Caco-2 (cell line): ENCODE measurements around the gene CBX7. TPM values are rescaled to one million over a fixed set of nuclear protein-coding genes. Genes with fewer than 3 reads are reported as not detected.

ENCODE experiments used
- BruUV-seq: library from RNA; stranded (reverse); fragments of 400-500 nt; replicated peaks from 2 replicates; lab custom pipeline; 2021; lab: Mats Ljungman, UMichigan
- CTCF ChIA-PET: fragments of 300-600 bp; sonication (Branson Sonifier 250); formaldehyde crosslinking; loops from one replicate; lab custom pipeline; 2022; ENCODE audit warnings: antibody characterized with exemption; lab: Charles Lee
- POLR2A ChIA-PET: fragments of 300-600 bp; sonication (Branson Sonifier 250); formaldehyde crosslinking; loops from one replicate; lab custom pipeline; 2022; ENCODE audit warnings: antibody characterized with exemption; lab: Charles Lee
- DNase-seq, 2 experiments: peaks; one replicate each; pipeline versions ENCODE4 v3.0.0 to v3.0.0-alpha.2; 2020 to 2022
- H3K27me3 ChIP-seq: replicated peaks from 2 replicates; pipeline ENCODE4 v1.6.0; 2011; ENCODE audit warnings: low read length; ENCODE audit not compliant: control insufficient read depth, insufficient read depth
- H3K36me3 ChIP-seq: 2 replicates; pipeline ENCODE4 v1.5.1; 2011; ENCODE audit warnings: low read length; ENCODE audit not compliant: control insufficient read depth, insufficient read depth
- H3K4me1 ChIP-seq: fragments of 250-450 bp; sonication (Bioruptor Pico); 2 replicates; pipeline ENCODE4 v1.5.1; 2020; ENCODE audit warnings: mild to moderate bottlenecking
- H3K4me3 ChIP-seq: 2 replicates; pipeline ENCODE4 v1.5.1; 2011; ENCODE audit warnings: low read depth, mild to moderate bottlenecking, control low read depth, low read length
- H3K9me3 ChIP-seq: fragments of 250-450 bp; sonication (Bioruptor Pico); 2 replicates; pipeline ENCODE4 v1.5.1; 2020; ENCODE audit warnings: mild to moderate bottlenecking, moderate library complexity
- H3K27ac Mint-ChIP-seq: one replicate; pipeline ENCODE4 v1.8.0; 2022; ENCODE audit warnings: mixed read lengths; ENCODE audit not compliant: unreplicated experiment
- H3K27me3 Mint-ChIP-seq: one replicate; pipeline ENCODE4 v1.8.0; 2022; ENCODE audit warnings: mixed read lengths; ENCODE audit not compliant: insufficient read depth, unreplicated experiment
- H3K36me3 Mint-ChIP-seq: one replicate; pipeline ENCODE4 v1.8.0; 2022; ENCODE audit warnings: mild to moderate bottlenecking, mixed read lengths; ENCODE audit not compliant: insufficient read depth, unreplicated experiment
- H3K4me1 Mint-ChIP-seq: one replicate; pipeline ENCODE4 v1.8.0; 2022; ENCODE audit warnings: low read depth, mixed read lengths; ENCODE audit not compliant: unreplicated experiment
- H3K4me3 Mint-ChIP-seq: one replicate; pipeline ENCODE4 v1.8.0; 2022; ENCODE audit warnings: mild to moderate bottlenecking, moderate library complexity, mixed read lengths; ENCODE audit not compliant: unreplicated experiment
- H3K9me3 Mint-ChIP-seq: one replicate; pipeline ENCODE4 v1.8.0; 2022; ENCODE audit warnings: mixed read lengths; ENCODE audit not compliant: unreplicated experiment
- intact Hi-C: fragments of 100-400 bp; cut with micrococcal nuclease; formaldehyde crosslinking; loops from one replicate; pipeline ENCODE4 v1.10.0; 2022; ENCODE audit not compliant: unreplicated experiment
- total RNA-seq: library from RNA; stranded (reverse); gene quantifications from 2 replicates; pipeline ENCODE4 v1.2.3, GENCODE V29; 2022
- TF ChIP-seq, protein P1 (sequence below), 2 experiments: fragments of 200-600 bp in 1 of 2; IDR thresholded peaks; 1 replicate in 1 of 2; 2 replicates in 1 of 2; pipeline versions ENCODE4 v1.5.1 to v1.8.0; 2011 to 2022; ENCODE audit warnings: antibody characterized with exemption in 1 of 2, control low read depth in 1 of 2, inconsistent platforms in 1 of 2, low read depth in 1 of 2, low read length in 1 of 2, mild to moderate bottlenecking in 1 of 2, moderate library complexity in 1 of 2; ENCODE audit not compliant: insufficient read depth in 1 of 2, severe bottlenecking in 1 of 2, unreplicated experiment in 1 of 2

Gene CBX7
- total RNA-seq, 1 experiment from 2014 or later = 4.4 TPM

DNA sequence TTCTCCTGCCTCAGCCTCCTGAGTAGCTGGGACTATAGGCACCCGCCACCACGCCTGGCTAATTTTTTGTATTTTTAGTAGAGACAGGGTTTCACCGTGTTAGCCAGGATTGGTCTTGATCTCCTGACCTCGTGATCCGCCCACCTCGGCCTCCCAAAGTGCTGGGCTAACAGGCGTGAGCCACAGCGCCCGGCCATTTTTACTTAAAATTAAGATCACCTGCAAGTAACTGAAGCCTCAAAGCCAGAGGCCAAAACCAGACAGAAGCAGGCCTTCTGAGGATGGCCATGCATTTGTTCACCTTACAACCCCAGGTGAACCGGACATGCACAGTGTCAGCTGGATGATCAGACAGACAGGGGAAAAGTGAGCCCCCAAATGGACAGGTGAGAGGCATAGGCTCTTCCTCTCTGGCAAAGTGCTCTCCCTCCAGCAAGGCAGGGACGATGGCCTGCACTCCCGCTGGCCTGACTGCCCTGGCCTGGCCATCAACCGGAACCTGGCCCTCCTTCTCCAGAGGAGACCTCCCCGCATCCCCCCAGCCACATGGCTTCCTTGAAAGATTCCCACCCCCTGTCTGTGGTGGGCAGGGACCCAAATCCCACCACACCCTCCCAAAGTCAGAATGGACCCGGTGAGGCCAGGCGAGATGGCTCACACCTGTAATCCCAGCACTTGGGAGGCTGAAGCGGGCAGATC, 29.6 kb downstream of the CBX7 start:
- Histone ChIP-seq H3K27me3 (no peaks in the 10 kb centered on the region), H3K36me3 (no peaks in the 10 kb centered on the region), H3K4me3 (no peak overlapping the region), H3K4me1 (no peaks in the 10 kb centered on the region), H3K9me3 (no peaks in the 10 kb centered on the region)
- Mint-ChIP-seq H3K27me3 (no peaks in the 10 kb centered on the region), H3K9me3 (no peaks in the 10 kb centered on the region), H3K27ac (no peak overlapping the region), H3K4me3 (no peak overlapping the region), H3K36me3 (no peaks in the 10 kb centered on the region), H3K4me1 (peaks cover 2% of the 10 kb centered on the region)
- CTCF ChIA-PET = interaction anchor here (0.8 to 1.5 kb wide), 2 partner anchors 254 to 354 kb away, joined by 4 to 5 read pairs; no protein-coding TSS in a partner anchor
- no TSS peak for BruUV-seq
- POLR2A ChIA-PET = no interaction called here
- intact Hi-C loops = loop anchor here (1.0 kb wide), 1 partner anchor 116 kb away; no protein-coding TSS in a partner anchor
- no peak for DNase-seq
- TF ChIP-seq, protein P1, sequence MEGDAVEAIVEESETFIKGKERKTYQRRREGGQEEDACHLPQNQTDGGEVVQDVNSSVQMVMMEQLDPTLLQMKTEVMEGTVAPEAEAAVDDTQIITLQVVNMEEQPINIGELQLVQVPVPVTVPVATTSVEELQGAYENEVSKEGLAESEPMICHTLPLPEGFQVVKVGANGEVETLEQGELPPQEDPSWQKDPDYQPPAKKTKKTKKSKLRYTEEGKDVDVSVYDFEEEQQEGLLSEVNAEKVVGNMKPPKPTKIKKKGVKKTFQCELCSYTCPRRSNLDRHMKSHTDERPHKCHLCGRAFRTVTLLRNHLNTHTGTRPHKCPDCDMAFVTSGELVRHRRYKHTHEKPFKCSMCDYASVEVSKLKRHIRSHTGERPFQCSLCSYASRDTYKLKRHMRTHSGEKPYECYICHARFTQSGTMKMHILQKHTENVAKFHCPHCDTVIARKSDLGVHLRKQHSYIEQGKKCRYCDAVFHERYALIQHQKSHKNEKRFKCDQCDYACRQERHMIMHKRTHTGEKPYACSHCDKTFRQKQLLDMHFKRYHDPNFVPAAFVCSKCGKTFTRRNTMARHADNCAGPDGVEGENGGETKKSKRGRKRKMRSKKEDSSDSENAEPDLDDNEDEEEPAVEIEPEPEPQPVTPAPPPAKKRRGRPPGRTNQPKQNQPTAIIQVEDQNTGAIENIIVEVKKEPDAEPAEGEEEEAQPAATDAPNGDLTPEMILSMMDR (IDR thresholded peaks at IDR 0.05; ENCODE audit: insufficient read depth in 1 of 2, low read depth in 1 of 2, low read length in 1 of 2, severe bottlenecking in 1 of 2, unreplicated experiment in 1 of 2) = no peak

DNA sequence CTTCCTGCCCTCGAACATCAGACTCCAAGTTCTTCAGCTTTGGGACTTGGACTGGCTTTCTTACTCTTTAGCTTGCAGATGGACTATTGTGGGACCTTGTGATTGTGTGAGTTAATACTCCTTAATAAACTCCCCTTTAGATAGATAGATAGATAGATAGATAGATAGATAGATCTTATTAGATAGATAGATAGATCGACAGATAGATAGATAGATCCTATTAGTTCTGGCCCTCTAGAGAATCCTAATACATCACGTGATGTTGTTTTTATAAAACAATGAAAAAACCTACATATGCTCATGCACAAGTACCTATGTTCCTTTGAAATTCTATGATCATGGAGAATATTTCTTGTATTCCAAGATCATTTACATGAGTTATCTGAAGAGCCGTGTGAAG, 31.5 kb downstream of the CBX7 start:
- Mint-ChIP-seq H3K4me1 (peaks cover 7% of the 10 kb centered on the region), H3K9me3 (no peaks in the 10 kb centered on the region), H3K27ac (no peak overlapping the region), H3K36me3 (no peaks in the 10 kb centered on the region), H3K4me3 (no peak overlapping the region), H3K27me3 (no peaks in the 10 kb centered on the region)
- H3K4me3 ChIP-seq = no peak overlapping the region
- no peaks in the 10 kb centered on the region for H3K36me3 ChIP-seq
- H3K27me3 ChIP-seq = no peaks in the 10 kb centered on the region
- TF ChIP-seq, protein P1 (IDR thresholded peaks at IDR 0.05; ENCODE audit: insufficient read depth in 1 of 2, low read depth in 1 of 2, low read length in 1 of 2, severe bottlenecking in 1 of 2, unreplicated experiment in 1 of 2) = no peak
- ChIA-PET CTCF (interaction anchor here (1.6 kb wide), 1 partner anchor 15 kb away, joined by 6 read pairs; no protein-coding TSS in a partner anchor), POLR2A (no interaction called here)
- intact Hi-C loops = no loop called here
- no peaks in the 10 kb centered on the region for H3K9me3 ChIP-seq
- no TSS peak for BruUV-seq
- no peak for DNase-seq
- no peaks in the 10 kb centered on the region for H3K4me1 ChIP-seq

DNA sequence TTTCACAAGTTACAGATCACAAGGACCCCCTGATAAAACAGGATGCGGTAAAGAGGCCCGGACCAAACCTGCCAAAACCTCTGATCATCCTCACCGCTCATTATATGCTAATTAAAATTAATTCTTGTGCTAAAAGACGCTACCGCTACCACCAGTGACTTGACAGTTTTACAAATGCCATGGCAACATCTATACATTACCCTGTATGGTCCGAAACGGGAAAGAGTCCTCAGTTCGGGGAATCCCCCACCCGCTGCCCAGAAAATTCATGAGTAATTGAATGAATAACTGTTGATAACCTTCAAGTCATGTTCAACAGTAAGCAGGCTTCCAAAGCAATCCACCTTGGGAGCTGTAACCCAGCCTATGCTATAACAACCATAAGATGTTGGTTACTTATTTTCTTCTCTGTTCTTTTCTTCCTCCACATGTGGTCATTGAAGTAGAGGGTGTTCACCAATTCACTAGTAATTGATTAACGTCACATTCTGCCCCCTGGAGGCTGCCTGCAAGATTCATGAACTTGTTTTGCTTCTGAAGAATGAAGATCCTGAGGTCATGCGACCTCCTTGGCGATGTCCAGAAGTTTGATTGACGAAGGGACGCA, 34.8 kb downstream of the CBX7 start:
- no TSS peak for BruUV-seq
- H3K9me3 Mint-ChIP-seq = no peaks in the 10 kb centered on the region
- Histone ChIP-seq H3K4me1 (peaks cover 22% of the 10 kb centered on the region), H3K4me3 (no peak overlapping the region), H3K27me3 (no peaks in the 10 kb centered on the region), H3K36me3 (no peaks in the 10 kb centered on the region), H3K9me3 (peaks cover 1% of the 10 kb centered on the region; the same call in 1 of the 2 replicates)
- intact Hi-C loops = loop anchor here (1.0 to 10.0 kb wide), 3 partner anchors 73 to 247 kb away; partner anchors contain the start of genes APOBEC3C and APOBEC3F
- TF ChIP-seq, protein P1 (IDR thresholded peaks at IDR 0.05; ENCODE audit: insufficient read depth in 1 of 2, low read depth in 1 of 2, low read length in 1 of 2, severe bottlenecking in 1 of 2, unreplicated experiment in 1 of 2) = peak; percentile 37 to 47
- H3K27me3 Mint-ChIP-seq = no peaks in the 10 kb centered on the region
- H3K4me3 Mint-ChIP-seq = no peak overlapping the region
- DNase-seq = peak; percentile 69 to 77
- H3K36me3 Mint-ChIP-seq = peaks cover 5% of the 10 kb centered on the region
- peak overlapping the region; percentile 39 for H3K27ac Mint-ChIP-seq
- ChIA-PET CTCF (no interaction called here), POLR2A (no interaction called here)
- peaks cover 25% of the 10 kb centered on the region for H3K4me1 Mint-ChIP-seq
